Dermis blood vessel endothelial cell (primary cell): ENCODE measurements around the gene CCDC39. TPM values are rescaled to one million over a fixed set of nuclear protein-coding genes. Genes with fewer than 3 reads are reported as not detected.

Experiments used
- DNase-seq: peaks from one replicate; pipeline ENCODE4 v3.0.0; 2010
- total RNA-seq: library from RNA; depleted of rRNA; stranded (reverse); fragments of >200 nt; gene quantifications from 2 replicates; pipeline ENCODE4 v1.2.3, GENCODE V29; 2014

Gene CCDC39
- under 0.01 and 0.34 TPM in 2 replicates for total RNA-seq

DNA sequence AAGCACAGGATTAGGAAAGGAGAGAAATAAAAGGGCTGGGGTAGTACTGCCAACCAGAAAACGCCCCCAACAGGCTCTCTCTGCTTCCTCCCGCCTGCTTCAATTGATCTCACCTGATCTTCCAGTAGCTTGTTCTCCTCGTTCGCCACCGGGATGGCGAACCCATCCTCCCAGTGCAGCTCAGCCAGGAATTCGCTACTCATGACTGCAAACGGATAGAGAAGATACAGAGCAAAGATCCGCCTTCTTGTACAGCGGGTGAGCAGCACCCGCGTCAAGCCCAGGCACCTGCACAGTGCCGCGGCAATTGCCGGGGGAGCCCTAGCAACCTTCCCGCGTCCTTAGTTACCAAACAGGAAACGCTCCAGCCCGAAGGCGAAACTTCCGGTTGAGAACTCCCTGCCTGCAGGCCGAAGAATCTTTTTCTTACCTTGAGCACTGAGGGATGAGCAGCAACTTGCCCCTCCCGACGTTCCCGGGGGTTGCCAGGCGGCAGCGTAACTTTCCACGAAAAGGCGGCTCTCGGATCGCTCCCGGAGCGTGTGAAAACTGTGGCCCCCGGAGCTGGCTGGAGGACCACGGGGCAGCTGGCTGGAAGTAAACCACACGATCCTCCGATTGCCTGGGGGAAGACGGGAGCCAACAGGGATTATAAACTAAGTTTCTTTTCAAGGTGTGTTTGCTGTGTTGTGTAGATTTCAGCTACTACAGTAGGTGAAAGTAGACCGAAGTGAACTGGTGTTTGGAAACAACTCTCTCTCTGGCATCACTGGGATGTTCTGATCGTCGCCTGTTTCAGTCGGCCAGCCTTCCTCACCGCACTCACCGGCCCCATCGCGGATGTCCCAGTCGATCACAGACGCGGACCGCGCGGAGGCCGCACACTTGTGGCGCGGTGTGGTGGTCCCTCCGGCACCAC is at the start of gene CCDC39:
CCDC39 (minus strand) TSS at position 312 of the 919 bp plus-strand sequence; CDS start at position 203, 109 bp downstream.
- DNase-seq, result peak; percentile 60

DNA sequence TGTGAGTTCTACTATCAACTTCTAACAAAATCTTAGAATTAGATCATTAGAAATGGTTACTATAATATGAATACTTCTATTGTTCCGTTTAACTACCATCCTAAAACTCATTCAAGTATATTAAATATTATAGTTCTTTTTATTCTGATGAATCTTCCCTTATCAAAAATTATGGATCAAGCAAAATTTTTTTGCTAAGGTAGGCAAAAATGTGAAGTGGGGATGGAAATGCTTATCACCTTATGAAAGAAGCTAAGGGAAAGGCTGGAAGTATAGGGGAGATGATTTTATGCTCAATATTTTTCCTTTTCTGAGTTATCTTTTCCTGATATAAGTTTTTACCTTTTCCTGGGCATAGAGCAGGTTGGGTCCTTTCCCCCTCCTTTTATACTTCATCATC is 40.7 kb upstream of the CCDC39 start:
- no peak for DNase-seq

DNA sequence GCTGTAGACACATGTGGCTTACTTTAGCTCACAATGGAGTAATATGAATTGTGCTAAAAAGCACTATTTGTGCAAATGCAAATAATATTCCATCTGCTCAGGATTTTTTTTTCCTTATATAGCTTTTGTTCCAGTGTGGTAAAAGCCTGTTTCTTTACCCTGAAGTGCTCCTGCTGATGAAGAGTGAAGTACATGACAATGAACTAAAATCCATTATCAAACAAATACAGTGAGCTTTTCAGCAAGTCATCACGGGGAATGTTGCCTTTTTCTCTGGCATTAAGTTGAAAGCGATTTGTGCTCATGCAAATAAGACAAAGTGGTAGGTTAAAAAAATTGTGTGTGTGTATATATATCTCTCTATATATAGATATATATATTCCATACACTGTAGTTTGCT is 28.6 kb upstream of the CCDC39 start:
- no peak for DNase-seq

DNA sequence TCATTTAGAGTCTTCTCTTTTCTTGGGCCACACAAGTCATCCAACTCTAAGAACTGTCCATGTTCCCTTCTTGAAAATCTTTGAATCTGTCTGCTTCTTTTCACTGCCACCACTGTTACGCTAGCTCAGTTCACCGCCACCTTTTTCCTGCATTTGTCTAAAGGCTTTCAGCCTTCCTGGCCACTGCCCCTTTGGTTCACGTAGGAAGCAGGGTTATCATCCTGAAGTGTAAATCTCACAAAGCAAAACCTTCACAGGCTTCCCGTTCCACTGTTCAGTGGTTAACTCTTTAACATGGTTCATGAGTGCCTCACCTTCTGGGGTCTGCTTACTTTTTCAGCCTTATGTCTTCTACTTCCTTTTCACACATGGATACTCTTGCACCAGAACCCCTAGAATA is 26.3 kb upstream of the CCDC39 start:
- DNase-seq, result peak; percentile 54

DNA sequence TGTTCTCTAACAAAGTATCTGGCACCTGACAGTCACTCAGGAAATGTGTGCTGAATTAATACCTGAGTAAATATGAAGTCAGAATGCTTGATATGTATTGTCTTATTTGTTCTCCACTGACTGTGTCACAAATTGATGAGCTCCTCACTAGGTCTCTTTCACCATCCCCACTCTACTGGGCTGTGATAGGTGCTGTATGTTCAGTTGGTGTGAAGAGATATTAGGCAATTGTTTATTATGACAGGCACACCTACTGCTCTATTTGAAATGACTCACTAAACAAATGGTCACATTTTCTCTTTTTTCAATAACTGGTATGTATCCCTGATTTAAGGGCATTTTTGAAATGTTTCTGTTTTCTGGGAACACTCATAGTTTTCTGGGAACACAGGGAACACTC is 25.2 kb upstream of the CCDC39 start:
- no peak for DNase-seq

DNA sequence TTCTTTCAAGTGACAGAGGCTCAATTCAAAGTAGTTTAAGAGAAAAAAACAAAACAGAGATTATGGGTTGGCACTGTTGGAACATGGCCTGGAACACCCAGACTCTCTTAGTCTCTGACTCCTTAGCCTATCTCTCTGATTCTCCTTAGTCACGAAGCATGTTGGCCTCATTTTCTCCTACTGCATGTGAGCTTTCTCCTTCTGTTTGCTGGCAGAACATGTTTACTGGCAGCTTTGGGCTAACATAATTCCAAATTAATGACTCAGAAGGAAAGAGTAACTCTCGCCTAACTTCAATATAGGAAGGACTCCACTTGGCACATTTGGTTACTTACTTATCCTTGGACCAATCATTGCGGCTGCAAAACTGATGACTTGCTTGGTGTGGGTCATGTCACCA is 21.7 kb upstream of the CCDC39 start:
- no peak for DNase-seq

DNA sequence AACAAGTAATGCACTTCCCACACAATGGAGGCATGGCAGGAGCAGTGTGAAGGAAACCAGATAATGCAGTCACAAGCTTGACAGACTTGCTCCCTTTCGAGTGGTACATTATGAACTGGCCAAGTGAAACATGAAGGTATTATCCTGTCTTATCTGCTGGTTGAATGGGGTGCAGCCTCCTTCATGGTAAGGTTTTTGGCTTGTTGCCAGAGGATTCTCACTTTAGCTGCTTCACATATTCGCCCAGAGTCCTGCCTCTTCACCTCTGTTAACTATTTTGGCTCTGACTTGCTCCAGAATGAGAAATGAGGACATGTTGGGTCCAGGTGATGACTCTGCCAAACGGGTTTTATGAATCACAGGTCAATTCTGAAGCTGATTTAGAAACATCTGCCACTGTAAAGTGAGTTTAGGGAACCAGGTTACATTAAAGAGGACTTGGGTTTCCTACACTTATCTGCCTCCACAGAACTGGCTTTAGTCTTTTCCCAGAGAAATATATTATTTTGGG is 19.5 kb upstream of the CCDC39 start:
- DNase-seq, result no peak

DNA sequence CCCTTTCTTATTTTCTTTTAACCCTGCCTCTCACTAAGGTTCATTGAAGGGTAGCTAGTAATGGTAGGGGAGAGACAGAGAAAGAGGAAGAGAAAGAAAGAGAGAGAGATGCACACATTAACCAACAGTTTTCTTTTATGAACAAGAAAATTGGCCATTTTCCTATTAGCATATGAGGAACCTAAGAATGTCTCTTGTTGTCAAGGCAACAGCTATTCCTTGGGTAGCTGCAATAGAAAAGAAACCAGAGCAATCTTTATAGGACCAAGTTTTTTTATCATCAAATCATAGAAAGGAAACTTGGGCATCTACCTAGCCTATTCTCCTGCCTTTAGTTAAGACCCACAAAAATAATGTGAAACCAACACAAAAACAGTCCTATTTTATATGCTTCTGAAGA is 15.0 kb upstream of the CCDC39 start:
- DNase-seq, result no peak

DNA sequence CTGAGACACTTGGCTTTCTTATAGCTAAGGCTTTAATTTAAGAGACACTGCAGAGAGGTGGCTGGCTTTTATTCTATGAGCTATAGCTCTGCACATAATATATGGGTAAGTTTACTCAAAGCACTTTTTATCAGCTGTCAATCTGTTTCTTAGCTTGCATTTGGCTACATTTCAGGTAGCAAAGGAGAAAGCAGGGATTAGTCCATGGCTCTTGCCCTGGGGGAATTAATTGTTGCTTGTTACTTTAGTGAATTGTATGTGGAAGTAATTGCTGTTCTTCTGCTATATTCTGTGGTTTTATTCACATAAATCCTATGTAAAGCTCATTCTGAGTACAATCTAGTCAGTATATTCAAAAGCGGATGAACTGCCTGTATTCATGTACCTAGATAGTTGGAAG is 14.4 kb upstream of the CCDC39 start:
- no peak for DNase-seq

DNA sequence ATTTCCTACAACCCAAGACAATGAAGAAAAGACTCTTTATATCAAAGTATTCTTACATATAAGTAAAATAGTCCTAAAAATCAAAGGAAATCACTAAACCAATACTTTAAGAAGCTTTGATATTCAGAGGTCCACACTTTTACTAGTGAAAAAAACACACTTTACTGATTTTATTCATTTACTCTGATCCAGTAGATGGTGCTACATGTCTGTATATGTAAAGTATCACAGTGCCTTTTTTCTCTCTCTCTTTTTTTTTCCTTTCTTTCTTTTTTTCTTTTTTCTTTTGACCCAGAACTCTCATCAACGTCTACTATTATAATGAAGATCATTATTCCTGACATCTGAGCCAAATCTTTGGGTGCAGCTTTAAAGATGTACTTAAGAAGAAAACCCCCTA is 10.8 kb upstream of the CCDC39 start:
- DNase-seq, result no peak

DNA sequence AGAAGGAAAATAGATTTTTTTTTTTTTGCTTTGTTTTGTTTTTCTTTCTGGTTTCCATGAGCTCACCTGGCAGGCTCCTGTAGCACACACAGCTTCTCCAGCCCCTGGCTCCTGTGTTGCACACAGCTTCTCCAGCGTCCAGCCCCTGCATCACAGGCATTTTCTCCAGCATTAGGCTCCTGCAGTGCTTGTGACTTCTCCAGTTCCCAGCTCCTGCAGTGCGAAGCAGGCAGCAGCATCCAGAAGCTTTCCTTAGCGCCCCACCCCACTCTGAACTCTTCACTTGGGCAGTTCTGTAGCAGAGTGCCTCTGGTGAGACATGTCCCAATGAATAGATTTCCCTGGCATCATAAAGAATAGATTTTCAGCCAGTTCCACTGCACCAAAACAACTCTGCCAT is 5.5 kb upstream of the CCDC39 start:
- DNase-seq, result no peak

DNA sequence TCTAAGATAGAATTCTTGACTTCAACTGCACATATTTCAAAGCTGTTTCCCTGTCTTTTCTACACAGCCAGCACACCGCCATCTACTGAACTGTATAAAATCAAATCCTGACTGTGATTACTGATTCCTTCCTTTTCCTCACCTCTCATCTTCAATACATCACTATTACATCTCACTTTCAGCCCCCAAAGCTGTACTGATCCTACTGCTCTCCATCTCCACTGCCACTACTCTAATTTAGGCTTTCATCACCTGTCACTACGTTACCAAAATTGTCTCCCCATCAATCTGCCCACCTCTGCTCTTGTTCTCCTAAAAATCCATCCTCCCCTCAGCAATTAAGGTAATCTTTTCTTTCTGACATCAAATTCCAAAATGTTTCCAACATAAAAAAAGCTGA is 4.5 kb upstream of the CCDC39 start:
- no peak for DNase-seq

DNA sequence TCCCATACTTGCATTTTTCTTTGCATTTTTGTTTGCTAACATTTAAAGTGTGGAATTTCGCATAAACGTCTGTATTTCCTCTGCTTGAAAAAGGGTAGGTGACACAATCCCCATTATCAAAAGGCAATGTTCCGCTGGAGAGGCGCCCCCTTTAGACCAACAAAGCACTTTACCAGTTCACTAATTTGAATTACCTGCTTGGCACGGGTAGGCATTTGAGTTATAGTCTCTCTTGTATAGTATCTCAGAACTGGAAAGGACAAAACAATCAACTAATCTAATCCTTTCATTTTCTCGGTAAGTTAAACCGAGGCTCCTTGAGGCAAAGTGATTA is 775 bp upstream of the CCDC39 start:
- DNase-seq, result peak; percentile 58

DNA sequence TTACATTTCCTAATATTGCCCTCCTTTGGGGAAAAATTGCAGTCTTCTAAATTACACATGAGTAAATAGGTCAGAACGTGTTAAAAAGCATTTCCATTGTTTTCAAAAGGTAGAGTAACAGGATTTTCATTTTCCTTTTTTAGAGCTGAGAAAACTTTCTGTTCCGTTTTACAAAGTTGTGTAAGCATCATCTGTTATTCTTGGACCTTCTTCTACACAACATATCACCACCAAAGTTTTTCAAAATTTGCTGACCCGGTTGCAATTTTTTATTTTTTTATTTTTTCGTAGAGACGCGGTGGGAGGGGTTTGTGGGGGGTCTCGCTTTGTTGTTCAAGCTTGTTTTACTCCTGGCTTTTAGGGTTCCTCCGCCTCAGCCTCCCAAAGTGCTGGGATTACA is 1.1 kb downstream of the CCDC39 start:
- no peak for DNase-seq

DNA sequence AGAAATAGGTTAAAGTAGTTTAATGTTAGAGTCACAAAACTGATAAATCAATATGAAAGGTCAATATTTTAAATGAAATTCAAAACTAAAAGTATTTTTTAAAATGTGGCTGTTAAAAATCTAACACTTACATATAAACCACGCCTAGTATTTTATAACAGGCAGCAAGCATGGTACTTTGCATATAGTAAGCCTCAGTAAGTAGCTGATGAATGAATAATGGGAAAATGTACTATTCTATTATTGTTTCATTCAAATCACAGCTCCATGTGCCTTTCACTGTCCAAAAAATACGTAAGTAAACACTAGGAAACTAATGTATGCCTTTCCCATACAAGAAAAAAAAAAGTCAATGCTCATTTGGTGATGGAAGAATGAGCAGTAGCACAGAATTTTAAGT is 17.8 kb downstream of the CCDC39 start:
- no peak for DNase-seq

DNA sequence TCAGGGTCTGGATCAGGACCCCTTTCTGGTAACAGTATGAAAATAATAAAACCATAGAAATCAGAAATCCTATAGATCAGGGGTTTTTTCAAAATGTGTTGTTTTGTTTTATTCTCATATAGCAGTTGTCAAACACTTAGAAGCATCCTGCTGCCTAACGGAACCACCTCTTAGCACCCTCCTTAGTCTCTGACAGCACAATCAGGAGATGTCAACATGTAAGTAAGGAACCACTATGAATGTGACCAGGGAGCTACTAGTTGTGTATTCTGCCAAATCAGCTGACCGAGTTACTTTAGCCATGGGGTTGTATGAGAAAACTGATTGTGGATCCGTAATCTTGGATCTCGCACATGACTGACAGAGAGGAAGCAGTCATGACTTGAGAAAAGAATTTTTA is 22.2 kb downstream of the CCDC39 start:
- no peak for DNase-seq

DNA sequence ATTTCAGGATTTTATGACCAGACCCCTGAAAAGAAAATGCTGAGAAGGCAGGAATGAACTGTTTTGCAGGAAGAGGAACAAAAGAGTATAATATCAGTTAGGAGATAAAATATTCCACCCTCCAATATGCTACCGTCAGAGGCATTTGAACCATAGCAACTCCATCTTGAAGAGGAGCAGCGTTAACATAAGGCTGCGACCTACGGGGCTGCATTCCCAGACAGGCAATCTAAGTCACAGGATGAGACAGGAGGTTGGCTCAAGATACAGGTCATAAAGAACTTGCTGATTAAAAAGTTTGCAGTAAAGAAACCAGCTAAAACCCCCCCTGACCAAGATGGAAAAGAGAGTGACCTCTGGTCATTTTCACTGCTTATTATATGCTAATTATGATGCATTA is 22.9 kb downstream of the CCDC39 start:
- DNase-seq, result no peak

DNA sequence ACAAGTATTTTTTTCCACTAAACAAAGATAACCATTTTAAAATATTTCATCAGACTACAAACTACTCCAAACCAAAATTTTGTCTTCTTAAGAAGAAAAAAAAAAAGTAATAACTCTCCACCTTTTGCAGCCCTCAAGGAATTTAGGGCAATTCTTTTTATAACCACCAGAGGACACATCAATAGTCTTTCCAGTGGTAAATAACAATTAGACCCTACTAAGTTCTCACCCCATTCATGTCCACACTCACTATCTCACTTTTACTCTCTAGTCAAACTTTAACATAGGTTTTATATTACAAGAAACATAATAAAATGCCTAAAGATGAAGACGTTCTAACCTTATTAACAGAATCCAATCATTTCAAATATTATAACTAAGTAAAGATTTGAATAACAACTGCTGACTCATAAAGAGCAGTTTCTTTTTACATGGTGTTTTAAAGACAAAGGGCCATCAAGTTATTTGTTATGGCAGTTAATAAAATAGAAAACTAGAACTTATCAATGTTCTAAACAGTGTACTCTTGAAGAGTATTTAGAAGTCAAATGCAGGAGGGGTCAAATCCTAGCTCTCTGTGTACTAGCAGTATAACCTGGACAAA is 33.0 kb downstream of the CCDC39 start:
- peak; percentile 15 for DNase-seq

DNA sequence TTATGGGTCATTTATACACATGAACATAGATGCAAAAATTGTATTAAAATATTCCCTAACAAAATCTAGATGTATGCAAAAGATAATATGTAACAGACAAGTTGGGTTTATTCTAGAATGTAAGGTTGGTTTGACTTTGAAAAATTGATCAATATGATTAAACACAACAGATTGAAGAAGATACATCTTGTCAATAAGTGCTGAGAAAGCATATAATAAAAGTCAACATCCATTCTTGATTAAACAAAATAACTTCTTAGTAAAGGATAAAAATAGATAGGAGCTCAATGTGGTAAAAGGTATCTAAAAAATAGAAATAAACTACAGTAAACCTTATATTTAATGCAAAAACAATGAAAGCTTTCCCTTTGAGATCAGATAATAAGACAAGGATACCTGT is 38.3 kb downstream of the CCDC39 start:
- DNase-seq, result no peak

DNA sequence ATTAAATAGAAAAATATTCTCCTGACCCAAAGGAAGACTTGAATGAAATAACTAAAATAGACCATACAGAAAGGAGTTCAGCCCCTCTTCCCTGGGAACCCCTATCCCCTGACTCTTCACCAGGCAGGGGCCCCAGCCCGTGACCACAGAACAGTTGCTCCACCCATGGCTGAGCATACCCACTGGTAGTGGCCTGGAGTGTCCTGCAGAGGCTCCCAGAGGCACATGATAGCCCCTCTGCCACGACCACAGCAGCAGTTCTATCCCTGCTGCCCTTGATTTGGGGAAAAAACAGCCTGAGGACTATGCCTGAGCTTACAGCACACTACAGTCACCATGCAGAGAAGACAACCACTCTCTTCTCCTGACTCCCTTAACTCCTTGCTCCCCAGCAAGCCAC is 45.6 kb downstream of the CCDC39 start:
- no peak for DNase-seq

DNA sequence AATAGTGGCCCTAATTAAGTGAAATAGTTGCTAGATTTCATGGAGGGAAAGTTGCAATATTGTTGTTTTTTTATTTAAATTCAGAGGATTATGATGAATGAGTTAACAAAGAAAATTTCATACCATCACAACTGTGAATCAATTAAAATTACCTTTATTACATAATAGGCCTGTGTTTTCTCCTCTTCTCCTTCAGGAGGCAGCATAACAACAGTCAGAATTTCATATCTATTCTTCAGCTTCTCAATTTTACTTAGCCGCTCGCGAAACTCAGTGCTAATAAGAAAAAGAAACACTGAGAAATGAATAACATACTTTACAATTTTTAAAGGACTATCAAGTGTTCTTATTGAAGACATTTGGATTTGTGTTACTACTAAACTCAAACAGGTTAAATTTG is 48.0 kb downstream of the CCDC39 start:
- no peak for DNase-seq

DNA sequence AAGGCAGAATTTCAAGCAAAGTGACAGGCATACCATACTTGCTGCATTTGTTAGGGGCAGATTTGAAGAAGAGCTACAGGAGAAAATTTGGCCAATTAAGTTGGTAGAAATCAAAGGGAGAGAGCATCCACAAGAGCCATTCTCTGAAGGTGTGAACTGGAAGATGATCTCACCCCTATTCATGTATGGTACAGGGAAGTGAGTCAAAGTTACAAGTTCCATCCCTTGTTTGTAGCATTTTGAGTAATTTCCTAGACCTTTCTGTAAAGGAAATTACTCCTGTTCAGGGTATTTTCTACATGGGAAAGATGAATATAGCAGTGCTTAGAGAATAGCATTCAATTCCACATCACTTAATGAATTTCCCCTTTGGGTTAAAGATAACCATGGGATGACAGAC is 48.9 kb downstream of the CCDC39 start:
- peak; percentile 78 for DNase-seq

DNA sequence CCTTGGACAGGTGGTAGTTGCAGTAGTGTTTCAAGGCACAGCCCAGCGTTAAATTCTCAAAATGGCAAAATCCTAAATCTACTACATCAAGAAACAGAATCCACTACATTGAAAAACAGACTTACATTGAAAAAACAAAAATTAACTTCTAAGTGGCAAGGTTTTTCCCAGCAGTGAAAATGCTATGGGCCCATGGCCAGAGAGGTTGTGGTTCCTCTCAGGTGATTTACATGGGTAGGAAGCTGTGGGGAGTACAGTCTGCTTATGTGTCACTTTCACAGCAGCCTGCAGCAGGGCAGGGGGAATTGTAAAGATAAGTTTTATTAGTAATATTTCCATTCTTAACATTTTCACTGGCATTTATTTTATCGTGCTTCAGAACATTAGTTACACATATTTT is 52.4 kb downstream of the CCDC39 start:
- no peak for DNase-seq

DNA sequence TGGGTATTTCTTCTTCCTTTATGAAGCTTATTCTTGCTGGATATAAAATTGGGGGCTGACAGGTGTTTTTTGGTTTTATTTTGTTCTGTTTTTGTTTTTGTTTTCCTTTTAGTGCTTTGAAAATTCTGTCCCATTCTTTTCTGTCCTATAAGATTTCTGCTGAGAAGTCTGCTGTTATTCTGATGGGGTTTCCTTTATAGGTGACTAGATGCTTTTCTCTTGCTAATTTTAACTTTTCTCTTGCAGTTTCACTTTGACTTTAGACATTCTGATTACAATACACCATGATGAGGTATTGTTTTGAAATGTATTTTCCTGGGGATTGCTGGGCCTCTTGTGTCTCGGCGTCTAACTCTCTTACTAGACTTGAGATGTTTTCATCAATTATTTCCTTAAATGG is 54.6 kb downstream of the CCDC39 start:
- DNase-seq, result no peak
